HG02623 (cell line): ENCODE data around the gene ARPC5.

Experiments used
- ATAC-seq: cut with Tn5 transposase; IDR thresholded peaks from one replicate; pipeline ENCODE4 v1.9.1; 2021; ENCODE audit warnings: moderate library complexity; ENCODE audit not compliant: unreplicated experiment

Gene ARPC5

DNA sequence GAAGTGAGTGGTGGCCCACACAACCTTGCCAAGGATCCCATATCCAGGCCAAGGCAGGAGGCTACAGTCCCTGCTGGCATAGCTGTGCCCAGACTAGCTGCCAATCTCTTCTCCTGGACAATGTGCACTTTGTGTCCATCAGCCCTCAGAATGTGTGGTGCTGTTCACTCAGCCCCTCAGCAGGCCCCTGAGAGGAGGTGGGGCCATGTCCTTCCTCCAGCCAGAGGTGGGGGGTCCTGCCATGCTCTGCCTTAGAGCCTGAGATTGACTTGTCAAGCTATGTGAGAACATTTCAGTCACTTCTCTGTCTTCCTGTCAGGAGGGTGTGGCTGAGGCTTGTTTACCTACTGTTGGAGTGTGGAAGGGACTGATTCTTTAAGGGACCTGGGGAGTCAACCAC lies 46.8 kb downstream of the ARPC5 start:
- ATAC-seq = no peak

DNA sequence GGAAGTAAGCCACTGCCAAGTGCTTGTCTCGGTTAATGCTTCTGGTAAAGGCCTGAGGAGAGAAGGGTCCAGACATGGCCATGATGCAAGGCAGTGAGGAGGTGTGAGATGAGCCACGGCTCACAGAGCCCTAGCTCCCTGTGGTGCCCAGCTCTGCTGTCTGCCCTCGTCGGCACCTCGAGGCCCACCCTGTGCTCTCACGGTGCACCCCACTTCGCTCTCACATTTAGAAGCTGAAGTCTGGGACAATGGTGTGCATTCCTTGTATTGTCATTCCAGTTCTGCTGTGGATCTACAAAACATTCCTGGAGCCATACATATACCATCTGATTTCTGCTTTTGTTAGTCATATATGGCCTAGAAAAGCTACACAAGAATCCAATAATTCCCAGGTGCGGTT lies 48.7 kb downstream of the ARPC5 start:
- no peak for ATAC-seq

DNA sequence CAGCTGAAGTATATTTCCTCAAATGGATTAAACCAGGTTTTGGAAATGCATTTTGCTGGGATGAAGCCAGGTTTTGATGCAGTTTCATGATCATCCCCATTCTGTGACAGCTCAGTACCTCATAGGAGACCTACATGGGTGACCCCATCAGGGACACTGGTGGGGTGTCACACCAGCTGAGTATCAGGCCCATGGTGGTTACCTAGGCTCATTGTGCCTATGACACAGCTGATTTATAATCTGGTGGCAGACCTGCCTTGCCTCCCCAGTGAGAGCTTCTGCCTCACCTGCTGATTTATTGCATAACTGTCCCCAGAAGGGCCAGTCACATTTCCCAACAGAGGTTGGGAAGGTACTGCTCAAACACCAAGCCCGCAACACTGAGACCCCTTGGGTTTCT lies 49.1 kb downstream of the ARPC5 start:
- no peak for ATAC-seq

DNA sequence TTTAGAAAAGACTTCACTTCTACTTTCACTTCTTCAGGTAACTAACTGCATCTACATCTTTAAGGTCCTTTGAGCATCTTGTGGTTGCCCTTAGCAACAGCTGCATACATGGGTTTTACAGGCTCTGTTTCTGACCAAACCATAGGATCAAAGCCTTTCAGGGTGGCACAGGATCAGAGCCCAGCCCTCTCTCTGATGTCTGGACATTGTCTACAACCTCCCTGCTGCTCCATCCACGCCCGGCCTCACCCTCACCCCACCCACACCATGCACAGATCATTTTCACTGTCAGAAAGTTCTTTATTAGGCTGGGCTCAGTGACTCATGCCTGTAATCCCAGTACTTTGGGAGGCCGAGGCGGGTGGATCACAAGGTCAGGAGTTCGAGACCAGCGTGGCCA lies 50.5 kb downstream of the ARPC5 start:
- ATAC-seq = no peak

DNA sequence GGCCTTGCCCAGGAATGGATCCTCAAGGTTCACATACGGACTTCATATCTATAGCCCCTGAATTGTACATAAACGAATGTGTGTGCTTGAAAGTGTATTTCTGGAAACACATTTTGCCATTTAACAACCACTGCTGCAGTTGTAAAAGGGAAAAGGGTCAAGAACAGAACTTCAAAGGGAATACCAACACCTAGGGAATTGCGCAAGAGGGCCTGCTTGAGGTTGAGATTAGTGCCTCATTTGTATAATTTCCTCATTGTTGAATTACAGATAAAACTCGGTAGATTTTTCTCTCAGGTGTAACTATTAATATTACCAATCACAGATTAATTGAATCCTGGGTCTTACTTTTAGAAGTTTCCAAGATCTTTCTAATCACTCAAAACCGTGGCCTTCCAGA lies 51.4 kb downstream of the ARPC5 start:
- ATAC-seq = no peak

DNA sequence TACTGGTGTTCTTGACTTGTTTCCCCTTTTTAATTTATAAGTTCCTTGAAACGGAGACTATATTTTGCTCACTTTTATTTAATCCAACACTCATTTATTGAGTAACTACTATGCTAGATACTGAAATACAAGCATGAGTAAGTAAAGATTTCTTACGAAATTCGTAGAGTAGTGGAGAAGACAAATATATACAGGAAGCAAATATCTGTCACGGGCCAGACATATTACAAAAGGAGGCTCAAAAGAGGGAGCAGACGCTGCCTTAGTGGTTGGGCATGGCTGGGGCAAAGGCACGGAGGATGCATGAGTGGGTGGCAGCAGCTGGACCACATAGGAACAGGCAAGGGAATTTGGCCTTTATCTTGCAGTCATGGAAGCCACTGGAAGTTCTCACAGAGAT lies 52.1 kb downstream of the ARPC5 start:
- ATAC-seq = no peak

DNA sequence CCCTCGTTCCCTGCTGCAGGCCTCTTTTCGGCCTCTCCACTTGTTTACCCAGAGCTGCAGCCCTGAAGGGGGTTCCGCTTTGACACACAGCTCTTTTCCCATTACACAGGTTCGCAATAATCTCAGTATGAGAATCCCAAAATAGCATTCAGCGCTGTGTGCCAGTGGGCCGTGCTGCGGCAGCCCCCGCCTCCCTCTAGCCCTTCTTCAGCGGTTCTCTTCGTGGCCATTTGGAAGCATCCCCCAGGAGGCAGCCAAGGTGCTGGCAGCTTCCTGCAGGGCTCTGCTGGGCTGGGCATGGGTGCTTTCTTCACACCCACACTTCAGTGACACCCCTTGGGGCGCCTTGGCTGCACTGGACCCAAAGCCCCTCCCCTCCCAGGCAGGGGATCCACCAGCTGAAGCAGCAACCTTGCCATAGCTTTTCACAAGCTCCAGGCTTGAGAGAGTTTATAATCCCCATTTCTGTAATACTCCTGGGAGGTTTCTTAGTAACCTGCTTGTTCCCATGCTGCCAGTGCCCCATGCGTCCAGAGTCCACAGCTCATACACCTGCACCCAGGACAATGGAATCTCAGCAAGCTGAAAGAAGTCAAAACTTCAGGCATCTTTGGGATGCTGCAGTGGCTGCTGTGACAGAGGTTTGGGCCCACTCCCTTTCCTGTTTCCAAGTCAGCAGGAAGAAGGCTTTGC lies 53.4 kb downstream of the ARPC5 start:
- no peak for ATAC-seq

DNA sequence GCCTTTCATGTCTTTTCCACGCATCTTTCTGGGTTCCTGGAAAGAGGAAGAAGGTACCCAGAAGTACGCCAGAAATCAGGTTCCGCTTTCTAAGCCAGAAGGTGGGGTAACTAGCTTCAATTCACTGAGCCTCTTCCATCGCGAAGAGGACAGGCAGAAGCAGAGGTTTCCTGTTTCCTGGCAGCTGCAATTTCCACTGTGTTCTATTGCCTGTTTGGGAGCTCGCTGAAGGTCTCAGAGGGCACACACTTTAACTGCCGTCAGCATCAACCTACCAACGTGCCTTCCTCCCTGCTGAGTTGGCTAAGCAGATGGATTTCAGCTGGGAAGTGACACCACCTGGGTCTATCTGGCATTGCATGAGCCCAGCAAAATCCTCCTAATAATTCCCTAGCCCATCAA lies 55.3 kb downstream of the ARPC5 start:
- ATAC-seq = no peak

DNA sequence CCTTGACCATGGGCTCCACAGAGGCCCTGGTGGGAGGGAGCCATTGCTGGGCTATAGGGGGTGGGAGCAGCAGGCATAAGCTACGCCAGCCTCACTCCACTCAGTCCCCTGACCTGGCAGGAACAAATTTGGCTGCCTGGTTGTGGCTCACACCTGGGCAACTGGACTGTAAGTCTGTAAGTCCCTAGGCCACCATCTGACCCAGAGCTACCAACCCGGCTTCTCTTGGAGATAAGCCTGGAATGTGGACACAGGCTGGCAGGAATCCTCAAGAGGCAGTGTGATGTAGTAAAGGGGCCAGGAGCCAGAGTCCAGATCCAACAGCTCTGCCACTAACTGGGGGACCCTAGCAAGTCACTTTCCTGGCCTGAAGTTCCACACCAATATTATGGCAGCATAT lies 56.7 kb downstream of the ARPC5 start:
- ATAC-seq = no peak

DNA sequence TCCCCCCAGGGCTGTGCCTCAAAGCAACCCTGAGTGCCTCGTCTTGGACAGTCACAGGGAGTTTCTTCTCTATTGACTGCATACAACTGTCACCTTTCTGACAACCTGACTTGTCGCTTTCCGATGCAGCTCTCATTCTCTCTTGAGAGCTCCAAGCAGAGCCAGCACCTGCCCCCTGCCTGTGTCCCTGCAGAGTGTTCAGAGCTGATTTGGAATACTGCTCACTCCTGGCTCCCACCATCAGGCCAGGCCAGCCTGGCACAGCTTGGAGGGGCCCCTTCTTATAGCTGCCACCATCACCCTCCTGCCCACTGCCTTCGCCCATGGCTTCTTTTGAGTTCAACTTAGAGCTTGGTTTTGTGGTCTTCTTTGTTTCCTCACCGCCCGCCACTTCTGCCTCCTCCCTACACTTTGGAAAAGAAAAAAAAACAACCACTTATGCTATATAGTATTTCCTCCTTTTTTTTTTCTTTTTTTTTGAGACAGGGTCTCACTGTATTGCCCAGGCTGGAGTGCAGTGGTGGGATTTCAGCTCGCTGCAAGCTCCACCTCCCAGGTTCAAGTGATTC lies 57.6 kb downstream of the ARPC5 start:
- no peak for ATAC-seq

DNA sequence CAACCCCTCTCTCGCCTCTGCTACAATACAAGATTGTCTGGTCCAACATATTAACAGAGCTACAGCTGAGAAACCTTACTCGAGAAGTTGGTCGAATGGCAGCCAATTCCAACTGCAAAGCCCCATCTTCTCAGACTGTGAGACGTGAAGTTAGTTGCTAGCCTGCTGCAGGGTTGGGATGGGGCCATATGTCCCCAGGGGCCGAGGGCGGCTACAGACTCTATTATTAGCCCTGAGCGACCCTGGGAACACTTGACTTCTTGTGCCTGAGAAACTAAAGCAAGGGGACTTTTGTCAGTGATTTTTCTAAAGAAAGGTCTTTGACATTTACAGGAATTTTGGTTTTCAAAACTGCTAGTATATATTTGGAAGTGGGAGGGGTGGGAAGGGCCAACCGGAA lies 59.0 kb downstream of the ARPC5 start:
- no peak for ATAC-seq

DNA sequence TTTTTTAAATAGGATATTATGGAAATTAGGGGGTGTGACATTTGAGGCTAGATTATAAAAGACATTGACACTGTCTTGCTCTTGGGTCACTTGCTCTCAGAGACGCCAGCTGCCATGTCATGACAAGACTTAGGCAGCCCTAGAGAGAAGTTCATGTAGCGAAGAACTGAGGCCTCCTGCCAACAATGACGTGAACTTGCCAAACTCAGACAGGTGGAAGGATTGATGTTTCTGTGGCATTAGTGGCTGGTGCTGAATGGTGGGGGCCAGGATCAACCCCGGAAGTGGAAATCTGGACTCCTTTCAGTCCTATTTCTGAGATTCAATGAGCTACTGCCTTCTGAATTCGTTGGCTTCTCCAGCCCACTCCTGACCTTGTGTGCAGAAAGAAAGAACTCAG lies 60.0 kb downstream of the ARPC5 start:
- no peak for ATAC-seq

DNA sequence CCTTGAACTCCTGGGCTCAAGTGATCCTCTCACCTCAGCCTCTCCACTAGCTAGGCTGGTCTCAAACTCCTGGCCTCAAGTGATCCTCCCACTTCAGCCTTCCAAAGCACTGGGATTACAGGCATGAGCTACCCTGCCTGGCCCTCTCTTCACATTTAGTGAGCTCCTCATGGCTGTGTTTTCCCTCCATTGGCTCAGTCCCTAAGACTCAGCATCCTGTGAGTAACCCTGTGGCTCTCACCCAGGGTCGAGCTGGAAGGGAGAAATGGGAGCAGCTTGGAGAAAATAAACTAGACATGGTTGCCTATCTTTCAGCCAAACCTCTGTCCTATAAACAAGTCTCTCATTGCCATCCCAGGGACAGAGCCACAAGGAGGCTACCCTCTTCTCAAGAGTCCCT lies 62.9 kb downstream of the ARPC5 start:
- no peak for ATAC-seq

DNA sequence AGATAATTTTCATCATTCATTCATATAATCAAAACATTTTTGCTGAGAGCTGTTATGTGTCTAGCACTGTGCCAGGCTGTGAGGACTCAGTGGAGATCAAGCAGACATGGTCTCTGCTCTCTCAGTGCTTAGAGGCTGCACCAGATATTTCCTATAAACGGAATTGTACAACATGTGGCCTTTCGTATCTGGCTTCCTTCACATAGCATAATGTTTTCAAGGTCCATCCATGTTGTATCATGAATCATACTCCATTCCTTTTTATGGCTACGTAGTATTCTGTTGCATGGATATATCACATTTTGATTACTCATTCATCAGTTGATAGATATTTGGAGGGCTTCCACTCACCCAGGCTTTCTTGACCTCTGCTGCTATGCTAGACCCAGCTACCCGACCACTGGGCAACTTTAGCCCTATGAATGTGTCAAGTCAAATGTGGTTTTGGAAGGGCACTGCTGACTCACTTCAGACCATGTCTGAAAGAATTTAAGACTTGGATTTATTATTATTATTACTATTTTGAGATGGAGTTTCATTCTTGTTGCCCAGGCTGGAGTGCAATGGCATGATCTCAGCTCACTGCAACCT lies 63.8 kb downstream of the ARPC5 start:
- ATAC-seq = no peak
